Ovary (tissue), 3 donors: ENCODE measurements around the gene ABHD10.

Experiments
- EP300 ChIP-seq: sonication (generic); formaldehyde crosslinking; IDR thresholded peaks from one replicate; pipeline ENCODE4 v1.6.1; 2017; ENCODE audit warnings: antibody characterized with exemption
- POLR2A ChIP-seq: fragments of 450-650 bp; IDR thresholded peaks from one replicate; pipeline ENCODE4 v1.6.1; 2017; ENCODE audit warnings: antibody characterized with exemption, mild to moderate bottlenecking, moderate library complexity
- TF ChIP-seq, protein P1 (sequence below), 3 donors: fragments of 450-650 bp in 2 of 3; fragments of 200-600 bp in 1 of 3; IDR thresholded peaks; one replicate each; pipeline versions ENCODE4 v1.5.1 to v1.8.0; 2016 to 2022; ENCODE audit warnings: antibody characterized with exemption in 3 of 3, mild to moderate bottlenecking in 1 of 3
- donor health status: DM: no; HTN: no; CAD: no.

DNA sequence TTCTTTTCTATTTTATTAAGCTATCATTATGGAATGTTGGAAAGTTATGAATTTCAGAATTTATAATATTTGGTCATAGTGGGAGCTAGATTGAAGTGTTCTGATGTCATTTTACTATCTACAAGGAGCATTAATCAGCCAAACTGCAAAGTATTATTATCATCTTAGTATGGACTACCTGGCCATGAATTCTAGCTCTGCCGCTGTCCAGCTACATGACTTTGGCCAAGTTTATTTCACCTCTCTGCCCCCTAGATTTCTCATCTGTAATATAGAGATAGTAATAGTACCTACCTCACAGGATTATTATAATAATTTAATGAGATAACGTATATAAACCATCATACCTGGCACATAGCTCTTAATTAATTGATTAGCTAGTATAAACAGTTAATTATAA is 27.8 kb upstream of the ABHD10 start:
- TF ChIP-seq, protein P1, sequence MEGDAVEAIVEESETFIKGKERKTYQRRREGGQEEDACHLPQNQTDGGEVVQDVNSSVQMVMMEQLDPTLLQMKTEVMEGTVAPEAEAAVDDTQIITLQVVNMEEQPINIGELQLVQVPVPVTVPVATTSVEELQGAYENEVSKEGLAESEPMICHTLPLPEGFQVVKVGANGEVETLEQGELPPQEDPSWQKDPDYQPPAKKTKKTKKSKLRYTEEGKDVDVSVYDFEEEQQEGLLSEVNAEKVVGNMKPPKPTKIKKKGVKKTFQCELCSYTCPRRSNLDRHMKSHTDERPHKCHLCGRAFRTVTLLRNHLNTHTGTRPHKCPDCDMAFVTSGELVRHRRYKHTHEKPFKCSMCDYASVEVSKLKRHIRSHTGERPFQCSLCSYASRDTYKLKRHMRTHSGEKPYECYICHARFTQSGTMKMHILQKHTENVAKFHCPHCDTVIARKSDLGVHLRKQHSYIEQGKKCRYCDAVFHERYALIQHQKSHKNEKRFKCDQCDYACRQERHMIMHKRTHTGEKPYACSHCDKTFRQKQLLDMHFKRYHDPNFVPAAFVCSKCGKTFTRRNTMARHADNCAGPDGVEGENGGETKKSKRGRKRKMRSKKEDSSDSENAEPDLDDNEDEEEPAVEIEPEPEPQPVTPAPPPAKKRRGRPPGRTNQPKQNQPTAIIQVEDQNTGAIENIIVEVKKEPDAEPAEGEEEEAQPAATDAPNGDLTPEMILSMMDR (IDR thresholded peaks at IDR 0.05) = no peak
- TF ChIP-seq EP300 (no peak), POLR2A (no peak)
